HG02642 (cell line): ENCODE results near the gene SEBOX.
"Not testable (repeated sequence)": the region's sequence is repeated elsewhere in the genome, so short reads cannot be mapped to it uniquely, and the experiment has no call there.

Experiments used
- ATAC-seq: cut with Tn5 transposase; IDR thresholded peaks from one replicate; pipeline ENCODE4 v1.9.1; 2021; ENCODE audit warnings: mild to moderate bottlenecking; ENCODE audit not compliant: unreplicated experiment, poor library complexity

Gene SEBOX

DNA sequence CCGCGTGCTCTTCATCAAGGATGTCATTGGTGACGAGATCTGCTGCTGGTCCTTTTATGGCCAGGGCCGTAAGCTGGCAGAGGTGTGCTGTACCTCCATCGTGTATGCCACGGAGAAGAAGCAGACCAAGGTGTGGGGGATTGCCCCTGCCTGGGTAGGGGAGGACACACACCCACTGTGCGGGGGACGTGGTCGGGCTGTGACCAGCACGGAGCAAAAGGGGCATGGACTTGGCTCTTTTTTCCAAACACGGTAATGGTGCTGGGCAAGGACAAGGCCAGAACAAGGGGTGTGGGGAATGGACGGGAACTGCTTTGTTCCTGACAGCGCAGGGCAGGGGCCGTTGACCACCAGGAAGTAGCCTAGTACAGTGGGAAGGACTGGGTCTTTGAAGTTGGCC, 22.7 kb downstream of the SEBOX start:
- no peak for ATAC-seq

DNA sequence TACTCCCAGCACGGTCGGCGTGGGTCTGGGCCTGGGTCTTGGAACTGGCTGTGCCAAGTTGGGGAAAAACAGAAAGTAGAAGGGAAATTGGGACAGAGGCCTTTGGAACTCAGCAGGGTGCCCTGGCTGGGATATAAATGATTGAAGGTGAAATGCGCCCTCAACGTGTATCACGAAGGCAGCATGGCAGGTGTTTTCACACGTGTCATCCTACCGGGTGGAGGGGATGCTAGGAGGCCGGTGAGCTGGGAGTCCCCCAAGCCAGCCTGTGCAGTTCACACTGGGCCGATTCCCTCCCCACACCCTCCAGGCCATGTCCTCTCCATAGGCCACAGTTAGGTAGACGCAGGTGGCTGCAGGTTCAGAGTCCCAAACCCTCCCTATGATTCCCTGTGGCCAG, 23.5 kb downstream of the SEBOX start:
- ATAC-seq, result no peak

DNA sequence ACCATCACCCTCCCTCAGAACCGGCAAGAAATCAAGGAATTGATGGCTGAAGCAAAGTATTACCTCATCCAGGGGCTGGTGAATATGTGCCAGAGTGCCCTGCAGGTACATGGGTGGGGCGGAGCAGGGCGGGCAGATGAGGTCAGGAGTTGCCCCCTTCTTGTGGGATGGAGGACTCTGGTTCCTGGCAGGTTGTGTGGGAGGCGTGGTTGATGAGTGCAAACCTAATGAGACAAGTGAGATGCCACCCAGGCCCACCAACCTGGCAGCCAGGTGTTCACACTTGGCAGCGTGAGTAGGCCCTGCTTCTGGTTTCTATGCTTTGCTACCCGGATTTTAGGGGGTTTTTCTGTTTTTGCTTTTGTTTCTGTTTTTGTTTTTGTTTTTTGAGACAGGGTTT, 24.6 kb downstream of the SEBOX start:
- no peak for ATAC-seq

DNA sequence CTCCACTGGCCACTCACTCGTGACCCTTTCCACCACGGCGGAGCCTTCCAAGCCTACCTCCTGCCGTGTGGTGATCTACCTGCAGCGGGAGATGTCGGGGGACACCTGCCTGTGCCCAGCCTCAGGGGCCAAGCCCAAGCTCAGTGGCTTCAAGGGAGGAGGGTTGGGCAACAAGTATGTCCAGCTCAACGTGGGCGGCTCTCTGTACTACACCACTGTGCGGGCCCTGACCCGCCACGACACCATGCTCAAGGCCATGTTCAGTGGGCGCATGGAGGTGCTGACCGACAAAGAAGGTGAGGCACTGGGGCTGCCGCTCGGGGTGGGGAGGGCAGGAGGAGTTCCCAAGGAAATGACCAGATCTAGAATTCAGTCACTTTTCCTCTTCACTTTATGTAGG, 25.6 kb downstream of the SEBOX start:
- ATAC-seq, result no peak

DNA sequence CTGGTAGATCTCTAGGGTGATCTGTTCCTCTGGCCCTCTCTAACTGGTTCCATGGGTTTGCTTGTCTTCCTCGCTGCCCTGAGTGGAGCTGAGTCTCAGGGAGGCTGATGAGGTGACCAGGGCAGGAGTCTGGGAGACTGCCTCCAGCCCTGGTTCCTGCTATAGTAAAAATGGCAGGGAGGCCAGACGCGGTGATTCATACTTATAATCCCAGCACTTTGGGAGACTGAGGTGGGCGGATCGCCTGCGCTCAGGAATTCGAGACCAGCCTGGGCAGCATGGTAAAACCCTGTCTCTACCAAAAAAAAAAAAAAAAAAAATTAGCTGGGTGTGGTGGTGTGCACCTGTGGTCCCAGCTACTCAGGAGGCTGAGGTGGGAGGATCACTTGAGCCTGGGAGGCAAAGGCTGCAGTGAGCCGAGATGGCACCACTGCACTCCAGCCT, 26.2 kb downstream of the SEBOX start:
- not testable (repeated sequence) for ATAC-seq

DNA sequence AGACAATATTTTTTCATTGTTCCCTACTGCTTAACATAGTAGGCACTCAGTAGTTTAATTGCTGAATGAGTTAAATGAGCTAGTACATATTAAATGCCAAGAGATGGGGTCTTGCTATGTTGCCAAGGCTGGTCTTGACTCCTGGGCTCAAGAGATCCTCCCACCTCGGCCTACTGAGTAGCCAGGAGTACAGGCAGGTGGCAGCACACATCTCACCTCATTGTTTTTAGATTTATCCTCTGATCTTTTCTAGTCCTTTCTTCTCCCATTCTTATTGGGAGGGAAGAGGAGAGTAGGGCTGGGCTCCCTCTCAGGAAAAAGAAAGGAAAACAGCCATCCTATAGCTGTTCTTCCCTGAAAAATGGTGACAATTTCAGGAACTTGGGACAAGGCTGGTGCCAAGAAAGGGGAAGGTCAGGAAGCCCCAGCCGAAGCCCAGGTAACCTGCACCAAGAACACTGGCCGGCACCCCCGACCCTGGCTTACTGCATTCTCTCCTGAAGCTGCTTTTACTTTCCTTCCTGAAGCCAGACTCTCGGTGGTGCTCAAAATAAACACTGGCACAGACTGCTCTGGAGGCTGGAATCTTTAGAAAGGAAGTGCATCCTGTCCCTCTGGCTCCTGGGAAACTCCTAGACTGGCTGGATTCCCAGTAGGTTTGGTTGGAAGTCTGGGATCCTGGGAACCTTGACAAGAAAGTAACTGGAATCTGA, 26.8 kb downstream of the SEBOX start:
- ATAC-seq, result no peak

DNA sequence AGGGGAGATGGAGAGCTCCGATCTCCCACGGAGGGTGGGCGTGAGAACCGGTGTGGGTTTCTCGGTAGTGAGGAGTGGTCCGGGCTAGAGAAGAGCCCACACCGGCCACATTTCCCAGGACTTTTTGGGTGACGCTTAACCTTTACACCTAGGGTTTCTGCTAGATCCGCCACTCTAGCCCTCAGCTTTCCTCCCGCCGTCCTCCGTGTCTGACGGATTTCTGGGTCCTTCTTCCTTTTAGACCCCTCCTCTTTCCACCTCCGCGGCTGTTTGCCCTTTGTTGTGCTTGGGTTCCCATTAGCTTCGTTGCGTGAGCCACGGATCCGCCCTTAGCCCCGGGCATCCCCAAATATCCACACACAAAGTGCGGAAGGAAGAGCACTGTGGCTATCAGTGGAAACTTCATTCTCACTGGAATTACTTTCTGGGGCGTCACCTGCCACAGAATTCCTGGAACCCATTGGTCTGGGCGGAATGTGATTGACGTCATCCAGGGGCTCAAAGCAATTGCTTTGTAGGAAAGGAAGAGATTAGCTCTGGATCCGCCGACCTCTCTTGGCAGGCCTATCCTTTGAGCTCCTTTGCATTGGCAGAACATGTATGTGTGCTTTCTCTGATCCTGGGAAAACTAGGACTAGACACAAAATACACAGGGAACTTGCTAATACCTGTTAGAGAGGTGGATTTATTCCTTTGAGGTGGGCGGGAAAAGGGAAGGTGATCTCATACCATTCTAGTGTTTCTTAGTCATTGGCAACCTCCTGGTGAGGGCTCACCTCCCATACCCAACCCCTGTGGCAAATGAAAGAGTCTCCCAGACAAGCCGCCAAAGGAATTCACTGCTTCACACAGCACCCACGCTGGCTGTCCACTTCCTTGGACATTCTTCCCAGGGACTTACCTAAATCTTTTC, 28.8 kb downstream of the SEBOX start:
- ATAC-seq, result no peak

DNA sequence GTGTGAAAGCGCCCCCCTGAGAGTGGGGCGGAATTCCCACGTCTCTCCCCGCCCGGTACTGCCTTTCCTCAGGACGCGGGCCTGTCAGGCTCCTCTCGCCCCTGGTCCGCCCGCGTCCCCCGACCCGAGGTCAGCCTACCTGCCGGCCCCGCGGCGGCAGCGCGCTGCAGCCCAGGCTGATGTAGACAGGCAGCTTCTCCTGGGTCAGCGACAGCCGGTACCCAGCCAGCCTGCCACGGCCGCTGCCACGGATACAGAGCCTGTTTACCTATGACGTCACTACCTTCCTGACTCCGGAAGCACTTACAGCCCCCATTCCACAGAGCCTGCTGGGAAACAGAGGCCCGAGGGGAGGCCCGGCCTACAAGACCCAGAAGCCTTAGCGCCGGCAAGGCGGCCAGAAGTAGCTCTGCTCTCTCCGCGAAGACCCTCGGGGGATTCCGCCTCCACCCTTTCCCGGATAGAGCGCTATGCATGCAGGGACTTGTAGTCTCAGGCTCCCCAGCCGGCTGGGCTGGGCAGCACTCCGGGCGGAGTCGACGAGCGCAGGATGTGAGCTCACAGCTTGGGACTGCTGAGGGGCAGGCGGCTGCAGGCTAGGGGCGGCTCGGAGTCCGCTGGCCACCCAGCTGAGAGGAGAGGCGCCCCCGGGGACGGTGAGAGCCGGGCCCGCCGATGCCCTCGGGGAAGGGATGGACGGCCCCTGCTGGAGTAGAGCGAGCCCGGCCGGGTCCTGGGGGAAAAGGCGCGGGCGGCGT, 29.6 kb downstream of the SEBOX start, which contains the start of the genes IFT20 and TNFAIP1:
Gene IFT20 (minus strand): TSS at position 272 of the 758 bp plus-strand sequence. CDS start 3,487 bp downstream, outside the sequence.
Gene TNFAIP1 (plus strand): TSS at position 561 of the 758 bp plus-strand sequence. CDS start 3,761 bp downstream, outside the sequence.
- peak; percentile 96 for ATAC-seq

DNA sequence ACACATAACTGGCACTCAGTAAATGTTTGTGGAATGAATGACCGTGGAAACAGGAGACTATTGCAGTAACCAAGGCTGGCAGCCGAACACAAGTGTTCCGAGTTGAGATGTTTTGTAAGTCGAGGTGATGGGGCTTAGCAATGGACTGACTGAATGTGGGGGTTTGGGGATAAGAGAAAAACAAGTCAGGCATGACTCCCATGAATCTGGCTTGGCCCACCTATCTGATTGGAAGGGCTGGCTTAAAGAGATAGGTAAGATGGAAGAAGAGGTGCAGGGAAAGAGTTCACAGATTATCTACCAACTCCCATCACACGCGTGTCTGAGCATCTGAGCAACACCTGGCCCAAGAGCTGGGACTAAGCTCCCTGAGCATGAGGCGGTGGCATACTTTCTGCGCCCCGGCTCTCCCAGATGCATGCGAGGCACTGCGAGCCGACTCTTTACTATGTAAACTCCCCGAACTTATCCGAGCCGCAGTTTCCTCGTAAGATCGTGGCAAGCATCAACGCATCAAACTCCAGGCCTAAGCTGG, 30.3 kb downstream of the SEBOX start:
- ATAC-seq, result no peak

DNA sequence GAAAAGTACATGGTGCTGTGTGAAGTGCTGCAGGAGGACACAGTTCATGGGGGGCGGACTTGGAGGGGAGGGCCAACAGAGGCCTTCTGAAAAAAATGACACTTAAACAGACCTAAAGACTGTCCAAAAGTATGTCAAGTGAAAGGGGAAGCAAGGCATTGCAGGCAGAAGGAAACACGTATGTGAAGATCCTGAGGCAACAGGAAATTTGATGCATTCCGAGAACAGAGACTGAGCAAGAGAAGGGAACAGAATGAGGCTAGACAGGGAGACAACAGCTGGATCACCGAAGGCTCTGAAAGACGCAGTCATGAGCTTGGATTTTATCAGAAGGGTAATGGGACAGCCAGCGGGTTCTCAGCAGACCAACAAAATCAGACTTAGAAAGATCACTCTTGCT, 30.8 kb downstream of the SEBOX start:
- no peak for ATAC-seq

DNA sequence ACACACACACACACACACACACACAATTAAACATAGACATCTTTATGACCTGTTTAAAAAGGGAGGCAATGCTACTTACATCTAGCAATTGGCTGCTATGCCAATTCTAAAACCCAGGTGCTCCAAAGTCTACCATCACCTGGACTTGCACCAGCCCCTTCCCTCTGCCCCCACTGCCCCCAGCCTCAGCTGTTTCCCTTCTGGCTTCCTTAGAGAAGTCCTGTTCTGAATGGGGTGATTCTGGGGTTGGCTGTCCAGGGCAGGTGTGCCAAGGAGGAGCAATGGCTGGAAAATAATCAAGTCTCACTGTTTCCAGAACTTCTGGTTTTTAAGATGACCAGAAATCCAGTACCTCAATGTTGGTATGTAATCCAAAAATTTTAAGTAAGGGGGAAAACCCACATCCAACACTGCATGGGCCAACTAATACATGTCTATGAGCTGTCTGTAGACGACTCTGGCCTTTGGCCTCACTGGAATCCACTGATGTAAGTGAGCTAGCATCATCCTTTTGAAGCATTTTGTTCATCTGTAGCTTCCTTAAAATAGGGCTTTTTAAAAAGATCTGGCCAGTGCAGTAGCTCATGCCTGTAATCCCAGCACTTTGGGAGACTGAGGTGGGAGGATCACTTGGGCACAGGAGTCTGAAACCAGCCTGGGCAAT, 31.8 kb downstream of the SEBOX start:
- no peak for ATAC-seq

DNA sequence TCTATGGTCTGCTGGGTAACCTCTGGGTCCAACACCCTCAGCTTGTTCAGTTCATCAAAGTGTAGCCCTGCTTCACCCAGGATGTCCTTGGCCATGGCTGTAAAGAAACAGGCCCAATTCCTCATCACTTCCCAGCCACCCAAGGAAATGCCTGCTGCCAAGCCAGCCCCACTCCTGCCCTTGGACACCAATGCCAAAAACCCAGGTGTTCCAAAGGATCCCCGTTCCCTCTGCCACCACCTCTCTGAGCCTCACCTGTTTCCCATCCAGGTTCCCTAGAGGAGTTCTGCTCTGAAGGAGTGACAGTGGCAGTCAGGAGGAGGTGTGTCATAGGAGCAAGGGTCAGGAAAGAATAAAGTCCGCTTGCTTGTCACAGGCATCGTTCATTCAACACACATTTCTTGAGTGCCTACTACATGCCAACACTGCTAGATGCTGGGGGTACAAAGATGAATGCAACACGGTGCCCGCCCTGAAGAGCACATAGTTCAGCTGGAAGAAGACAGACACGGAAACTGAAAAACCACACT, 33.0 kb downstream of the SEBOX start:
- ATAC-seq, result no peak

DNA sequence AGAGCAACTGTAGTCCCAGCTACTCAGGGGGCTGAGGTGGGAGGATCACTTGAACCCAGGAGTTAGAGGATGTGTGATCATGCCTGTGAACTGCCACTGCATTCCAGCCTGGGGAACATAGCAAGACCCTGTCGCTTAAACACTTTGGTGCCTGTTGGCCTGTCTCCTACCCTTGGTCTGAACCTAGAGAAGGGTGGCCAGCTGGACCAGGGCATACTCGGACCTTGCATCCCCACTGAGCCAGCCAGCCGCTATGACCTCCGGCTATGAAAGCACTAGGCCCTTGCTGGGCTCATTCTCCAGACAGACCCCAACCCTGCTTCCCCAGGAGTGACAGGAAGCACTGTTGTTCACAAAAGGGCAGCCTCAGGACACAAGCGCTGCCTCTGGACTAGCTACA, 34.3 kb downstream of the SEBOX start:
- ATAC-seq, result no peak

DNA sequence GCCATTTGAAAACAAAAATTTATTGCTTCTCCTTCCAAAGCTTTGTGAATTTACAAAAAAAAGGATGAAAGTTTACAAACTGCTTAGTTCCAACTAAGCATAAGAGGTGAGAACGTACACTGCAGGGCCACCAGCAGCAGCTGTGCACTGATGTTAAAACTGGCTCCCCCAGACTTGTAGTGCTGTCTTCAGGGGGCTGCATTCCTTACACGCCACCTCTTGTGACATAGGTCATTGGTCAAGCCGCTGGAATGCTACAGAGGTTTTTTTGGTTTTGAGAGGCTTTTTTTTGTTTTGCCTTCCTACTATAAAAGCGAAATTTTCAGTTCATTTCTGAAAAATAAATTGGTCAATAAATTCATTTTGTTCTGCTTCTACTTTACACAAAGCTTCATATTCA, 36.7 kb downstream of the SEBOX start:
- no peak for ATAC-seq

DNA sequence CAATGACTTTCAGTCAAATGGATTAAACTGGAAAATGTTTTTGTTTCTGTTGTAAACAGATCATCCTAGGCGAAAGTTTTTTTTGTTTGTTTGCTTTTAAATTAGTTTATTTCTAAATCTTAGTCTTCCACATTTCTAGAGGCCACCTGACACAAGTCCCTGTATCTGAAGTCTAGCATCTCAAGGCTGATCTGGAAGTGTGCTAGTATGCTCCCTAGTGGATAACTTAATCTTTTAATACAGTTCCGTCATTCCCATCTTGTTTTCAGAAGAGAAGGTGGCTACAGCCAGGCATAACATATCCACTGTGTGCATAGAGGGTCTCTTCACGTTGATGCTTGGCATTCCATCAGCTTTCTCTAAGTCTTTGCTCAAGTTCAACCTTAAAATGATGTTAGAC, 37.3 kb downstream of the SEBOX start:
- ATAC-seq, result no peak

DNA sequence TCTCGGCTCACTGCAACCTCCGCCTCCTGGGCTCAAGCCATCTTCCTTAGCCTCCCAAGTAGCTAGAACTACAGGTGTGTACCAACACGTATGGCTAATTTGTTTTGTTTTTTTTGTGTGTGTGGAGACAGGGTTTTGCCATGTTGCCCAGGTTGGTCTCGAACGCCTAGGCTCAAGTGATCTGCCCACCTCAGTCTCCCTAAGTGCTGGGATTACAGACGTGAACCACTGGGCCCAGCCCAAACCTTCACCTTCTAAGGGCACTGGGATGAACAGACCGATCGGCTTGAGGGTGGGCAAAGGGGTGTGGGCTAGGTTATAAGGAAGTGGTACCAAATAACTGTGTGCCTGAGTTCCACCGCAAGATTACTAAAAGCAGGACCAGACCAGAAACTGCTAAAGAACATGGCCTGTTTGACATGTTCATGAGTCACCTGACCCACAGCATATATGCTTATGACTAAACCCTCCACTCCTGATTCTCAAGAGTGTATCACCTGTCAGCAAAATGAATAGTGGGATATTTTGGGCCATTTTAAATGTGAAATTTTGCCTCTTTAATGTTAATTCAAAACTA, 37.9 kb downstream of the SEBOX start:
- ATAC-seq, result no peak

DNA sequence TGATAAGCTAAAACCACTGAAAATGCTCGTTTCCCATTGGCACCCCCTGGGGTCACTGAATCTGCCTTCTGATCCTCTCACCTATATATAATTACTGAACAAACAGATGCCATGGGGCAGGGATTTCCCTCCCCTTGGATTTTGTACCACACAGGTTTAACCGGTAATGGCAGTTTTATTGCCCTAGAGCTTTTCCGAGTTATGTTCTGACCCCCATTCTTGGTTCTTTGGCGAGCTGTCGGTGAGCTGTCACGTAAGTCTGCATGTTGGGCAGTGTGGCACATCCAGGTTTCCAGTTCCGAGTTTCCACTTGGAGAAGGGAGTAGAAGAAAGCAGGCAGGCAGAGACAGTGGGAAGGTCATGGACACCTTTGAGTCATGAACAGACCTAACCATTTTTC, 38.9 kb downstream of the SEBOX start:
- no peak for ATAC-seq

DNA sequence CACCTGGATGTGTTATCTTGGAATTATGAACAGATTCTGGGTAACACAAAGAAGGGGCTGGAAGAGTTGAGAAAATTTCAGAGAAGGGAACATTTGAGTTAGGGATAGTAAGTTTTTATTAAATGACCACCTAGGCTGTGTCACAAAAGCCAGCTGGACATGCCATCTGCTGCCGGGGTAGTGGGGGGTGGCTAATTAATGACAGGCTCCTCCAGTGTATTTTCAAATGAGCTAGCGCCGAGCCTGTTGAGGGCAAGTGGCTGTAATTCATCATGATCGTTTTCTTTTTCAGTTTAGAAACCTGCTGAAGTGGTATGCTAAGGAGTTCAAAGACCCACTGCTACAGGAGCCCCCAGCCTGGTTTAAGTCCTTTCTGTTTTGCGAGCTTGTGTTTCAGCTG, 39.8 kb downstream of the SEBOX start:
- ATAC-seq, result no peak

DNA sequence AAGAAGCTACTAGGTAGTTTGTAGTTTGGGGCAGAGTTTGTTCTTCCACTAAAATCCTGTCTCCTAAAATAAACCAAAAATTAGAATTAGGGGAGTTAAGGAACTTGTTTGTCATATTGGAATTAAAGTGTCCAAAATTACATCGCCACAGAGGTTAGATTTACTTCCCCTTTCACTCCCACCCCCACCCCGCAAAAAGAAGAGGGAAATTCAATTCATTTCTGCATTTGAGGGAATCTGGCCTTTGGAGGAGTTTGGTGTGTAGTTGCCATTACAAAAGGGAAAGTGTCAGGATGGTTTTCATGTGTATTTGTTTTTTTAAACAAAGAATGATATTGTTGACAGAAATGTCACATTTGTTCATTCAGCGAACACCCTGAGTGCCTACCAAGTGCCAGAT, 40.2 kb downstream of the SEBOX start:
- ATAC-seq, result no peak
